Measurements from ENCODE around the gene KCNJ5. TPM values are rescaled to one million over a fixed set of nuclear protein-coding genes. Genes with fewer than 3 reads are reported as not detected.

KCNJ5 gene
- total RNA-seq (not detected), polyA plus RNA-seq (not detected), total RNA-seq (0 to 0.07 (median 0) reads per million in 6 experiments)

DNA sequence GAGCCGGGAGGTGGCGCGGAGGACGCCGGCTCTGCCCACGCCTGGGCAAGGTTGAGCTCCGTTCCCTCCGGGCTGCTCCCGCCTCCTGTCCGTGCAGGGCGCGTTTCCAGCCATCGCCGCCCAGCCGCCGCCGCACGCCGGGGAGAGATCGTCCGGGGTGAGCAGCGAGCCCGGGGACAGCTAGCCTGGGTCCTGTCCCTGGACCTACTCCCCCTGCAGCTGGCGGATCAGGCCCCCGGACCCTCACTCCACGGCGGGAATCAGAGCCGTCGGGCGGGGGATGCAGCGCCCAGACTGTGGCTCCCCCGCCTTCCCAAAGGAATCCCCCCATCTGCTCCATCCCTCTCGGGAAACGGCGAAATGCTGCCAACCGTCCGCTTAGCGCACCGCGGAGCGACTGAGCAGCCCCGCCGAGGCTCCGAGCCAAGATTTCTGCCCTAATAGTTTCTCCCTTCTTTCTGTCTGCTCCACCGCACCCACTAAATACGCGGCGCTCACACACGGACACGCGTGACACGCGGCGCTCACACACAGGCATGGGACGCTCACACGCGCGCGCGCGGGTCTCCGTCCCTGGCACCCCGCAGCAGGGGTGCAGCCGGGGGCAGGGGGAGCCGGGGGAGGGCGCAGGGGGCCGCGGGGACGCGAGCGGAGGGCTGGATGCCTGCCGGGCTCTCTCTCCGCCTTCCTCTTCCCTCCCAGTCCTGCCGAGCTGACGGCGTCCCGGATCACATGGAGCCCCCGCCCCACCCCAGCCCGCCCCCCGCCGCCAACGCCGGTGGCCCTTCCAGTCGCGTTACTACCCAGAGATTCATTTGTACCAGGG lies at the start of gene KCNJ5:
KCNJ5 (plus strand) TSS at position 814 of the 826 bp plus-strand sequence. CDS start 19,918 bp downstream, outside the sequence.
- peak within 1 kb of the TSS; percentile 72 to 87 (median 84) for H3K4me3 Mint-ChIP-seq
- peaks cover 0 to 2% (median 0%) of the 10 kb centered on the region in 3 donors for H3K36me3 Mint-ChIP-seq
- peak within 1 kb of the TSS in 3 of 10 donors; percentile 11 to 64 (median 31) for H3K27ac Mint-ChIP-seq
- H3K27me3 Mint-ChIP-seq, result peaks cover 28 to 84% (median 66%) of the 10 kb centered on the region in 5 donors
- POLR2A ChIA-PET, result interaction anchor here (0.7 kb wide), 1 partner anchor 12 kb away, joined by 4 read pairs; no protein-coding TSS in a partner anchor
- ATAC-seq (peak; percentile 64 to 65), DNase-seq (peak in 2 of 10 donors; percentile 16 to 23)
- H3K9me3 Mint-ChIP-seq, result no peaks in the 10 kb centered on the region
- H3K4me1 Mint-ChIP-seq, result peaks cover 0 to 26% (median 10%) of the 10 kb centered on the region in 4 donors

GRCh38 chr11:128841461-128842072 lies 49.6 kb upstream of the KCNJ5 start:
- H3K27ac Mint-ChIP-seq, result peak overlapping the region in 4 of 10 donors; percentile 4 to 73 (median 18)
- H3K4me1 Mint-ChIP-seq, result peaks cover 19 to 97% (median 59%) of the 10 kb centered on the region in 4 donors
- no peaks in the 10 kb centered on the region for H3K27me3 Mint-ChIP-seq
- H3K4me3 Mint-ChIP-seq, result peak overlapping the region in 1 of 10 donors; percentile 17
- peaks cover 0 to 4% (median 0%) of the 10 kb centered on the region in 9 donors for H3K9me3 Mint-ChIP-seq
- no peaks in the 10 kb centered on the region for H3K36me3 Mint-ChIP-seq
- POLR2A ChIA-PET, result interaction anchor here (1.2 kb wide), 1 partner anchor 15 kb away, joined by 3 read pairs; no protein-coding TSS in a partner anchor
- no peak for DNase-seq
- ATAC-seq, result peak; percentile 10 to 40

- DNase-seq, result no peak
- Mint-ChIP-seq H3K4me3 (no peak overlapping the region), H3K9me3 (peaks cover 0 to 4% (median 0%) of the 10 kb centered on the region in 9 donors), H3K4me1 (peaks cover 16 to 87% (median 48%) of the 10 kb centered on the region in 4 donors), H3K27ac (peak overlapping the region in 1 of 10 donors; percentile 73), H3K27me3 (no peaks in the 10 kb centered on the region), H3K36me3 (no peaks in the 10 kb centered on the region)
- POLR2A ChIA-PET, result no interaction called here
- ATAC-seq, result no peak
These were observed 47.9 kb upstream of the KCNJ5 start for GRCh38 chr11:128843198-128843785.

DNA sequence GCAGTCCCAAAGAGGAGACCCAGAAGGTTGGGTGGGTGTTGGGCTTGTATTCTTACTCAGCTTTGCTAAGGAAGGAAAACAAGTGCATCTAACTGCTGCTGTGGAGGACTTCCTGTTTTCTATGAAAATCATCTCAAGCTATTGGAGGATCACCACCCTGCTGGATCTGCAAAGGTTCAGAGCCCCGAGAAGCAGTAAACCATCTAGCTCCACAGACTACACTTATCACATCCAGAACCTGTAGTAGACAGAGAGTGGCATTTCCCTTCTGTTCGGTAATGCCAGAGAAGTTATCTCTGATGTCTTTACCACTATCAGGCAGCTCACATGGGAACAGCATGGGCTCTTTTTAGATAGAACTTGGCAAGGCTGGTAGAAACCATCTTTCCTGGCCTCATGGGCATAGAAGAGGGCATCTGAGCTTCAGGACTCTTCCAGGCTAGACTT lies 45.8 kb upstream of the KCNJ5 start:
- no peaks in the 10 kb centered on the region for H3K27me3 Mint-ChIP-seq
- DNase-seq (peak in 2 of 10 donors; percentile 22 to 38), ATAC-seq (peak; percentile 38 to 63)
- peak overlapping the region in 9 of 10 donors; percentile 11 to 93 (median 82) for H3K27ac Mint-ChIP-seq
- H3K36me3 Mint-ChIP-seq, result no peaks in the 10 kb centered on the region
- H3K4me1 Mint-ChIP-seq, result peaks cover 13 to 75% (median 38%) of the 10 kb centered on the region in 4 donors
- H3K9me3 Mint-ChIP-seq, result peaks cover 0 to 4% (median 0%) of the 10 kb centered on the region in 9 donors
- POLR2A ChIA-PET, result interaction anchor here (1.0 to 1.5 kb wide), 3 partner anchors 14 to 22 kb away, joined by 3 to 6 read pairs (median 3); partner anchors contain the start of gene KCNJ1
- H3K4me3 Mint-ChIP-seq, result peak overlapping the region in 5 of 10 donors; percentile 12 to 65 (median 23)

- ATAC-seq, result no peak
These were observed 44.2 kb upstream of the KCNJ5 start for GRCh38 chr11:128846985-128847384.

GRCh38 chr11:128848815-128849455 lies 42.2 kb upstream of the KCNJ5 start:
- H3K9me3 Mint-ChIP-seq, result no peaks in the 10 kb centered on the region
- H3K27me3 Mint-ChIP-seq, result no peaks in the 10 kb centered on the region
- POLR2A ChIA-PET, result no interaction called here
- peak overlapping the region in 1 of 10 donors; percentile 57 for H3K27ac Mint-ChIP-seq
- no peaks in the 10 kb centered on the region for H3K36me3 Mint-ChIP-seq
- DNase-seq (peak in 9 of 10 donors; percentile 35 to 75 (median 51)), ATAC-seq (peak; percentile 75 to 87)
- H3K4me3 Mint-ChIP-seq, result no peak overlapping the region
- peaks cover 13 to 41% (median 20%) of the 10 kb centered on the region in 4 donors for H3K4me1 Mint-ChIP-seq

More at GRCh38 chr11:128846985-128847384, 44.2 kb upstream of the KCNJ5 start:
- Mint-ChIP-seq H3K4me1 (peaks cover 13 to 59% (median 27%) of the 10 kb centered on the region in 4 donors), H3K36me3 (no peaks in the 10 kb centered on the region), H3K9me3 (no peaks in the 10 kb centered on the region), H3K27me3 (no peaks in the 10 kb centered on the region), H3K4me3 (no peak overlapping the region), H3K27ac (peak overlapping the region in 1 of 10 donors; percentile 10)
- POLR2A ChIA-PET, result no interaction called here
- DNase-seq, result no peak

- no peaks in the 10 kb centered on the region for H3K36me3 Mint-ChIP-seq
- DNase-seq, result no peak
- H3K27me3 Mint-ChIP-seq, result peaks cover 0 to 5% (median 2%) of the 10 kb centered on the region in 5 donors
- H3K9me3 Mint-ChIP-seq, result no peaks in the 10 kb centered on the region
- ATAC-seq, result no peak
- no peak overlapping the region for H3K4me3 Mint-ChIP-seq
- peaks cover 0 to 10% (median 3%) of the 10 kb centered on the region in 4 donors for H3K4me1 Mint-ChIP-seq
- H3K27ac Mint-ChIP-seq, result no peak overlapping the region
- POLR2A ChIA-PET, result interaction anchor here (1.1 kb wide), 1 partner anchor 10 kb away, joined by 3 read pairs; no protein-coding TSS in a partner anchor
These were observed 38.7 kb upstream of the KCNJ5 start for GRCh38 chr11:128852327-128853023.

DNA sequence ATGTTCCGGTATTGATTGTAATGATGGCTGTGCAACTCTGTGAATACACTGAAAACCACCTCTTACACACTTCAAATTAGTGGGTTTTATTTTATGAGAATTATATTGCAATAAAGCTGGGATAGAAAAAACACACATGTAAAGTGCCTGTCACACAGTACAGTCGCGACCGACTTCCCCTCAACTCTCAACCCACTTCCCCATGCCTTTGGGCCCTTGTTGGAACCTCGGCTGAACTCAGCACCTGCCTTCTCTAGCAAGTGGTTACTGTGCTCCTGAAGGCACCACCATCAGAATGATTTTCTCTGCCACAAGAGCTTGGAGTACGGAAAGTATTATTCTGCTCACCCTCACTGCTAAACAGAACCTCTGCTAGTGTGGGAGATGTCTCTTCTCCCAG lies 37.6 kb upstream of the KCNJ5 start:
- Mint-ChIP-seq H3K27ac (no peak overlapping the region), H3K36me3 (no peaks in the 10 kb centered on the region), H3K4me1 (peaks cover 0 to 7% (median 3%) of the 10 kb centered on the region in 4 donors), H3K9me3 (no peaks in the 10 kb centered on the region), H3K27me3 (peaks cover 0 to 5% (median 2%) of the 10 kb centered on the region in 5 donors), H3K4me3 (no peak overlapping the region)
- no peak for DNase-seq
- ATAC-seq, result no peak
- POLR2A ChIA-PET, result interaction anchor here (0.5 to 1.1 kb wide), 2 partner anchors 9 to 11 kb away, joined by 3 to 8 read pairs; no protein-coding TSS in a partner anchor

GRCh38 chr11:128854841-128855240 lies 36.3 kb upstream of the KCNJ5 start:
- H3K4me3 Mint-ChIP-seq, result no peak overlapping the region
- H3K9me3 Mint-ChIP-seq, result no peaks in the 10 kb centered on the region
- no peaks in the 10 kb centered on the region for H3K36me3 Mint-ChIP-seq
- peaks cover 0 to 5% (median 2%) of the 10 kb centered on the region in 5 donors for H3K27me3 Mint-ChIP-seq
- H3K4me1 Mint-ChIP-seq, result peaks cover 0 to 4% (median 3%) of the 10 kb centered on the region in 4 donors
- no peak for DNase-seq
- H3K27ac Mint-ChIP-seq, result no peak overlapping the region
- POLR2A ChIA-PET, result no interaction called here
- ATAC-seq, result no peak

DNA sequence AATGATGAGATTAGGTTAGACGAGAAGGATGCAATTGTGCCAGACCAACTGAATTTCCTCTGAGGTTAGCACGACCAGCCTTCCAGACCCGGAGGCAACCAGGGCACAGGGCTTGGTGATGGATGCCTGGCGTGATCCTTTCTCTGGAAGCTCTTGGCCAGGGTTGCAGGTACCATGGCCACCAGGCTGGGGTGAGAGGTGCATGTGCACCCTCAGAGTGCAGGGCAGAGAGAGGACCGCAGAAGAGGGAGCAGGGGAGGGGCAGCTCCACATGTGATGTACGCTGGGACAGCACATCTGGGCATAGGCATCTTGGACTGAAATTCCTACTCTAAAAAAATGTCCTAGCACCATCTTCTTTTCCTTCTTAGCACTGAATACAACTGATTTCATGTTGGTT lies 34.9 kb upstream of the KCNJ5 start:
- DNase-seq (no peak), ATAC-seq (no peak)
- H3K36me3 Mint-ChIP-seq, result no peaks in the 10 kb centered on the region
- H3K9me3 Mint-ChIP-seq, result no peaks in the 10 kb centered on the region
- peaks cover 4 to 9% (median 7%) of the 10 kb centered on the region in 4 donors for H3K4me1 Mint-ChIP-seq
- H3K4me3 Mint-ChIP-seq, result no peak overlapping the region
- no peak overlapping the region for H3K27ac Mint-ChIP-seq
- peaks cover 0 to 6% (median 5%) of the 10 kb centered on the region in 5 donors for H3K27me3 Mint-ChIP-seq
- POLR2A ChIA-PET, result no interaction called here

- POLR2A ChIA-PET, result no interaction called here
- H3K36me3 Mint-ChIP-seq, result no peaks in the 10 kb centered on the region
- no peak for ATAC-seq
These were observed 33.8 kb upstream of the KCNJ5 start for GRCh38 chr11:128857341-128857740.

More at GRCh38 chr11:128857341-128857740, 33.8 kb upstream of the KCNJ5 start:
- H3K27ac Mint-ChIP-seq, result no peak overlapping the region
- peak overlapping the region in 1 of 10 donors; percentile 25 for H3K4me3 Mint-ChIP-seq
- H3K9me3 Mint-ChIP-seq, result no peaks in the 10 kb centered on the region
- DNase-seq, result no peak
- peaks cover 0 to 6% (median 5%) of the 10 kb centered on the region in 5 donors for H3K27me3 Mint-ChIP-seq
- peaks cover 4 to 9% (median 7%) of the 10 kb centered on the region in 4 donors for H3K4me1 Mint-ChIP-seq

Data from naive thymus-derived CD8-positive, alpha-beta T cell (primary cell).